Activated CD4-positive, alpha-beta T cell treated with anti-CD3 and anti-CD28 coated beads, Interleukin-2, amount 50 U/mL, for 24 hours (primary cell): ENCODE data around the gene SVIL.

Experiments
- DNase-seq, 2 donors: peaks; one replicate each; pipeline ENCODE4 v3.0.0-alpha.2; 2020; ENCODE audit warnings: low read depth in 1 of 2, low spot score in 1 of 2

The SVIL gene, protein sequence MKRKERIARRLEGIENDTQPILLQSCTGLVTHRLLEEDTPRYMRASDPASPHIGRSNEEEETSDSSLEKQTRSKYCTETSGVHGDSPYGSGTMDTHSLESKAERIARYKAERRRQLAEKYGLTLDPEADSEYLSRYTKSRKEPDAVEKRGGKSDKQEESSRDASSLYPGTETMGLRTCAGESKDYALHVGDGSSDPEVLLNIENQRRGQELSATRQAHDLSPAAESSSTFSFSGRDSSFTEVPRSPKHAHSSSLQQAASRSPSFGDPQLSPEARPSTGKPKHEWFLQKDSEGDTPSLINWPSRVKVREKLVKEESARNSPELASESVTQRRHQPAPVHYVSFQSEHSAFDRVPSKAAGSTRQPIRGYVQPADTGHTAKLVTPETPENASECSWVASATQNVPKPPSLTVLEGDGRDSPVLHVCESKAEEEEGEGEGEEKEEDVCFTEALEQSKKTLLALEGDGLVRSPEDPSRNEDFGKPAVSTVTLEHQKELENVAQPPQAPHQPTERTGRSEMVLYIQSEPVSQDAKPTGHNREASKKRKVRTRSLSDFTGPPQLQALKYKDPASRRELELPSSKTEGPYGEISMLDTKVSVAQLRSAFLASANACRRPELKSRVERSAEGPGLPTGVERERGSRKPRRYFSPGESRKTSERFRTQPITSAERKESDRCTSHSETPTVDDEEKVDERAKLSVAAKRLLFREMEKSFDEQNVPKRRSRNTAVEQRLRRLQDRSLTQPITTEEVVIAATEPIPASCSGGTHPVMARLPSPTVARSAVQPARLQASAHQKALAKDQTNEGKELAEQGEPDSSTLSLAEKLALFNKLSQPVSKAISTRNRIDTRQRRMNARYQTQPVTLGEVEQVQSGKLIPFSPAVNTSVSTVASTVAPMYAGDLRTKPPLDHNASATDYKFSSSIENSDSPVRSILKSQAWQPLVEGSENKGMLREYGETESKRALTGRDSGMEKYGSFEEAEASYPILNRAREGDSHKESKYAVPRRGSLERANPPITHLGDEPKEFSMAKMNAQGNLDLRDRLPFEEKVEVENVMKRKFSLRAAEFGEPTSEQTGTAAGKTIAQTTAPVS (N-terminal part only)

DNA sequence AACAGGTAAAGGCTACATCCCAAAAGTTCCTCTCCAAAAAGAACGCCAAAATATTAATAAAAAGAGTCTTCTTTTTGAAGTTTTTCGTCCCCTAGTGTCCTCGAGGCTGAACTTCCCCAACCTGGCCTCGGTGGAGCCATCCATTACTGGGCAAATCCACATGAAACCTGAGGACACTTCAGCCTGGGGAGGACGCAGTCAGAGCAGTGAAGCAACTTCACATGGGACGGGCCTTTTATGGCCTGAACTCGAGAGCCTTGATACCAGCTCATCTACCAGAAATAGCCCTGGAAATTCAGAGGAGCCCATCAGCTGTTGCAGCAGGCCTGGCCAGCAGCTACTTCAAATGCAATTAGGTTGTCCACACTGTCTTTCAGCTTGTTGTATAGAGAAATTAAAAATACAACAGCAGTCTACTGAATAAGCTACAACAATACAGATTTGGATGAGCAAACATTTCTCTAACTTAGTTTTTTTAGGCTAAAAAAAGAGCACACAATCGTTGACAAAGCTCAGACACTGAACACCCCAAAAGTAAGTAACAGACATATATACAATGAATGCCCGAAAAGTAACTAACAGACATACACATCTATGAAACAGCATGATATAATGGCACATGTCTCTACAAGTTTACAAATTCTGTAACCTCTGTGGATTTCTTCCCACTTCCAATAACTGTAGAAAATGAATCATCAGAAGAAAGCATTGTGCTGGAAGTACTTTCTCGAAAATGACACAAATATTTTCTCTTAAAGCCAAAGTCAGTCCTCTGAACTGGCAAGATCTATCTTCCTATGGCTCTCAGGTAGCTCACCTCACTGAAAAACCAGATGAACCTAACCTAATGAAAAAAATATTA lies at the start of gene SVIL:
SVIL (minus strand) TSS at position 208 of the 862 bp plus-strand sequence. CDS start 79,913 bp downstream, outside the sequence.
- DNase-seq, result no peak

DNA sequence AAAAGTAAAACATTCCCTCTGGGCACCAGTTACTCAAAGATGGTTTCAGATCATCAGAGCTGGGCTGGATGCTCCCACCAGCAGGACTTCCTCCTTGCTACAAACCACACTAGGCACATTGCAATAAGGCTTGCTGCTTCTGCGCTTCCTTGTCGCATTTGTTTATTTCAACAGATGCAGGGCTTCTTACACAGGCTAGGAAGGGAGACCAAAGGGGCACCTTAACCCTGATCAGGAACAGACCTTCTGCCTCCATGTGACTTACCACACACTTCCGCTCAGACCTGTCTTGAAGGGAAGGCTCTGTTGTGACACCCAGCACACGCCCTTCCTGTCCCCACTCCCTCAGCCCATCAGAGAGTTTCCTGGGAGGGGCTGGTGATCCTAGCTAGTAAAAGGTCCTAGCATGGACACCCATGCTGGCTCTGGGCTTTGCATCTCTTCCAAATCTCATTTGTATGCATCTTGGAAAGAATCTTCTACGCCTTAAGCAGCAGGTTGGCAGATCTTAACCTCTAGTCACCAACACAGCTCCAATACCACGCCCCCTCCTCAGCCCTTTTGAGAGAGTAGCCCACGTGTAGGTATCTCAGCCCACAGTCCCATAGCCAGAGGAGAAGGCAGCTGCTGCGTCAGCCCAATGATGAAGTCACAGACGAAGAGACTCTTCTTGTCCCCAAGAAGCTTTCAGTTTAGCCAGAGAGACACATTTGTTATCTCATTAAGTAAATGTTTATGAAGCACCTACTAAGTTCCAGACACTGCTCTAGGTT lies 47.1 kb upstream of the SVIL start:
- DNase-seq, result peak in 1 of 2 donors; percentile 24

DNA sequence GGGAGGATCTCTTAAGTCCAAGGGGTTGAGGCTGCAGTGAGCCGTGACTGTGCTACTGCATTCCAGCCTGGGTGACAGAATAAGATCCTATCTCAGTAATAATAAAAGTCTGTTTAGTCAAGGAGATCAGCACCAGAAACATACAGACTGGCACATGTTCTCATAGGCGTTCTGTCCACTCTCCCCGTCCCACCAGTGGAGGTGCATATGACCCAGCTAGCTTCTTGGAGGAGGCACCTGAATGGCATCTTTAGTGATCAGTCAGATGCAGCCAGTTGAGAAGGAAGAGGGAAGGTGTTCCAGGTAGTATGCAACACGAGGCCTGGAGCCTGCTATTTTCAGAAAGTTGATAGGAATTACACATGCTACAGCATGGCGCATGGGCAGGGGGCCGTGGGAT lies 45.3 kb upstream of the SVIL start:
- no peak for DNase-seq

DNA sequence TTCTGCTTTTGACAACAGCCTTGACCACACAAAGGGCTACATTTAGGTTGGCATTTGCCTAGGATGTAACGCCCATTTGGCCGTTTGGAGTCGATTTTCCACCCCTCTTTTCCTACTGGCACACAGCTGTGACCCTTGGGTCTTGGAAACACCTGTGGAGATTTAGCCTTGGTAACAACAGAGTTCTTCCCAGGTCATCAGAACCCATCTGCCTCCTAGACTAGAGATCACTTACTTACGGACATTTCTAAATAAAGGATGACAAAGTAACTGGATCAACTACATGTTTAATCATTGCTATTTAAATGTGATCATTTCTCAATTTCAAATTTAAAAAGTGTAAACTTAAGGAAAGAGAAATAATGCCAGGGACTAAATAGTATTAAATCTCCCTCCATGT lies 42.0 kb upstream of the SVIL start:
- no peak for DNase-seq

DNA sequence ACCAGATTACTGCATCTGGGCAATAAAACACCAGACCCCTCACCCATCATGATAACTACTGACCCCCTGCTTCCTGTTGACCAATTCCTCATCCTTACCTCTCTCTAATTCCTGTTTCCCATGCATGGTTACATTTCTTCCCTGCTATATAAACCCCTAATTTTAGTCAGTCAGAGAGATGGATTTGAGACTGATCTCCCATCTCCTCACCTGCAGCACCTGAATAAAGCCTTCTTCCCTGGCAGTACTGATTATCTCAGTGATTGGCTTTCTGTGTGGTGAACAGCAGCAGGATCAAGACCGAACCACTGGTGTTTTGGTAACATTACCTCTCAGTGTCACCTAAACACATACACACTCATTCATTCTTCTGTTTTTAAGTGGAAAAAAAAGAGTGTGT lies 41.2 kb upstream of the SVIL start:
- DNase-seq, result no peak

DNA sequence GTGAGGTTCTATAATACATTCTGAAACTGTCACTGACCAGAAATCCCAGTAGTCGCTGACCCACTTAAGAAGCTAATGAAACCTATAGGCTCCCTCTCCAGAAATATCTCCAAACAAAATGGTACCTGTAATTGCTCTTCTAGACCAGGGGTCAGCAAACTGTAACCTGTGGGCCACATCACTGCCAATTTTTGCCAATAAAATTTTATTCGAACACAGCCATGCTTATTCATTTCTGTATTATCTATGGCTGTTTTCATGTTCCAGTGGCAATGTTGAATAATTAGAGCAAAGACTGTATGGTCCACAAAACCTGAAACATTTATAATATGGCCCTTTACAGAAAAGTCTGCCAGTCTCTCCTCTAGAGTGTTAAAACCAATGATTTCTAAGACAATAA lies 37.2 kb upstream of the SVIL start:
- no peak for DNase-seq

DNA sequence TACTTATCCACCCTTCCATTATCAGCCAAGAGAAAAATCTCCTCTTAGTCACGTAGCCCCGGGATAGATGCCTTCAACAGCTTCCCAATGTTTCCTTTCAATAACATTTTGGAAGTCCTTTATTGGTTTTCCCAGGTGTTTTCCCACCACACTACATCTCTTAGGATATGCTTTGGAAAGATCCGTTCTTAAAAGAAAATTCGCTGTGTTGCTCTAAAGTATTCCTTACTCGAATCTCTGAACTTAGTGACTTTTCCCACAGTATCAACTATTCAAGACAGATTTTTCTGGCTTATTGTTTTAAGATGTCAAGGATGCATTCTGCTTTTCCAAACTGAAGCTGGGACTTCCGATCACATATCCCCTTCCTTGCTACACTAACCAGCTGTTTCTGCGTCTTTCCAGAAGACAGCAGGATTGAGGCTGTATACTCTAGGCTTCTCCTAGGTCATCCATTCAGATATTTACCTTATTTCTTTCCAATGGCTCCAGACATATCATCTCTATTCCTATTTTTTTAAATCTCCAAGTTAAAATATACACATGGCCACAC lies 36.5 kb upstream of the SVIL start:
- no peak for DNase-seq

DNA sequence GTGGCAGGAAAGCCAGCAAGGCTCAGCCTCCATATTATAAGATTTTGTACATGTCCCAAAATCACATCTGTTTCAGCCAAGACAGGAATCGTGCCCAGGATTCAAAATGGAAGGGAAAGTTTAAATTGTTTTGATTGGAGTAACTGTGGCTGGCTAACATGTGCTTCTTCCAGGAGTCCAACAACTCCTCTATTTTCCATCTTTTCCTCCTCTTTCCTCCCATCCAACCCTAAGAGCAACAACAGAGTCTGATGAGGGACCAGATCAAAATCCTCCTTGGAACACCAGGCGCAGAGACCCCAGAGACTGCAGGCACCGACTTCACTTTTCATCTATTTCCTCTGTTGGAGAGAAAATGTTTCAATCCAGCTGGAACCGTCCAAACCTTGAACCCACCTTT lies 36.0 kb upstream of the SVIL start:
- DNase-seq, result no peak

DNA sequence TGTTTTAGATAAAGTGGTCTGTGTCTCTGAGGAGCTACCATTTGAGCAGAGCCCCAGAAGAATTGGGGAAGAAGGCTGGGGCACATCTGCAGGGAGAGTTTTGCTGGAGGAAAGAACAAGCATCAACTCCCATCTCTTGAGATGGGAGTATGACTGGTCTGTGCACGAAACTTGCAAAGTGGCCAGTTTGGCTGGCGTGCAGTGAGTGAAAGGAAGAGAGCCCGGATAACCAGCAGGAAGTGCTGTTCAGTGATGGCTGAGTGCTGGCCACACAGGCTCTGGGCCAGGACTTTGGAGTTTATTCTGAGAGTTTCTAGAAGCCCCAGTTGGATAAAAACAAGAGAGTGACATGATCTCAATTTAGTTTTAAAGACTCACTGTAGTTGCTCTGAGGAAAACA lies 34.4 kb upstream of the SVIL start:
- no peak for DNase-seq

DNA sequence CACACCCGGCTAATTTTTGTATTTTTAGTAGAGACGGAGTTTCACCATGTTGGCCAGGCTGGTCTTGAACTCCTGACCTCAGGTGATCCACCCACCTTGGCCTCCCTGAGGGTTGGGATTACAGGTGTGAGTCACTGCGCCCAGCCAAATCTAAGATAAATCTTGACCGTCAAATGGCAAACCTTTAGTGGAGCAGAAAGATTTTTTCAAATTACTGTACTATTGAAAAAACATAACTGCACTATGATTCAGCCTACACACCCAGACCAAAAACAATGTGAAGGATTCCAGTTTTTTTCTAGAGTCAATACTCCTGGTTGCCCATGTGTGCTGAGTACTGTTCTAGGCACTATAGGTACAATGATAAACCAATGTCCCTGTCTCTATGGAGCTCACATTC lies 33.9 kb upstream of the SVIL start:
- DNase-seq, result no peak

DNA sequence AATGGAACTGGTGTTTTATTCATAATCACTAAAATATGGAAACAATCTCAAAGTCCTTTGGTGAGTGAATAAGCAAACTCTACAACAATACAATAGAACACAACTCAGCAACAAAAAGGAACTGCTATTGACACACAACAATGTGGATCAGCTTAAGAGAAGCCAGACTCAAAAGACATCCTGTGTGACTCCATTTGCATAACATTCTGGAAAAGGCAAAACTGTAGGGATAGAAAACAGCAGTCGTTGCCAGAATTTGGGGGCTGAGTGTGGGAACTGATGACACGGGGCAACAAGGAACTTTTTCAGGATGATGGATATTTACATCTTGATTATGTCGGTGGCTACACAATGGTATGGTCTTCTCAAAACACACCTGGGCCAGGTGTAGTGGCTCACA lies 32.4 kb upstream of the SVIL start:
- no peak for DNase-seq

DNA sequence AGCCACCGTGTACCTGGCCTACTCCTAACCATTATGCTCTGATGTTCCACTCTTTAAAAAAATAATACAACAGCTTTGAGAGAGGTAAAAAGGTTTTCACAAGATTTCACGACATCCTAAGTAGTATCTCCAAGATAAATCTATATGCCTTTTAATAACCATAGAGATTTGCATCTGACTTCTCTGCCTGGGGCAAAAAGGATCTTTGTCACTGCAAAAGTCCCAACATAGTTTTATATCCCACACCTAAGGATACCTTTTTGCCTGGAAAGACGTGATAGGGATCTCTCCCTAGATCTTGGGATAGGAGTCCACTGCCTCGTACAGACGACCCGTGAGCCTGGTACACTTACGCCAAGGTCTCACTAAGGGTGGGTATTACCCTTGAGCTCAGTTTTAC lies 31.4 kb upstream of the SVIL start:
- no peak for DNase-seq

DNA sequence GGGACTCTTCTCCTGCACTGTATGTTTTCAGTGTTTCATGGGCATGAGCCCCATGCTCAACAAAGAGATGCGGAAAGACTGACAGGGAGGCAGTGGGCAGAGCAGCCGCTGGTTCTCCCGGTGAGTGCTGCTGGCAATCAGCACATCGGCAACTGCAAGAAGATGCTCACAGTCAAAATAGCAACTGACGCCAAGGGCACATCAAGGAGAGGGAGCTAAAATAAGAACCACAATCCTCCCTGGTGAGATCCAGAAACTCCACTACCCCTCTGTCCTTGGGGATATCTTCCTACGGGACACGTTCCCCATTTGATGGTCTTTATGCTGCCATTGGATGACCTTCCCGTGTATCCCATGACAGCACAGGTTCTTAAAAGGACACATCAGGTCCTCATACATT lies 28.9 kb upstream of the SVIL start:
- DNase-seq, result no peak

DNA sequence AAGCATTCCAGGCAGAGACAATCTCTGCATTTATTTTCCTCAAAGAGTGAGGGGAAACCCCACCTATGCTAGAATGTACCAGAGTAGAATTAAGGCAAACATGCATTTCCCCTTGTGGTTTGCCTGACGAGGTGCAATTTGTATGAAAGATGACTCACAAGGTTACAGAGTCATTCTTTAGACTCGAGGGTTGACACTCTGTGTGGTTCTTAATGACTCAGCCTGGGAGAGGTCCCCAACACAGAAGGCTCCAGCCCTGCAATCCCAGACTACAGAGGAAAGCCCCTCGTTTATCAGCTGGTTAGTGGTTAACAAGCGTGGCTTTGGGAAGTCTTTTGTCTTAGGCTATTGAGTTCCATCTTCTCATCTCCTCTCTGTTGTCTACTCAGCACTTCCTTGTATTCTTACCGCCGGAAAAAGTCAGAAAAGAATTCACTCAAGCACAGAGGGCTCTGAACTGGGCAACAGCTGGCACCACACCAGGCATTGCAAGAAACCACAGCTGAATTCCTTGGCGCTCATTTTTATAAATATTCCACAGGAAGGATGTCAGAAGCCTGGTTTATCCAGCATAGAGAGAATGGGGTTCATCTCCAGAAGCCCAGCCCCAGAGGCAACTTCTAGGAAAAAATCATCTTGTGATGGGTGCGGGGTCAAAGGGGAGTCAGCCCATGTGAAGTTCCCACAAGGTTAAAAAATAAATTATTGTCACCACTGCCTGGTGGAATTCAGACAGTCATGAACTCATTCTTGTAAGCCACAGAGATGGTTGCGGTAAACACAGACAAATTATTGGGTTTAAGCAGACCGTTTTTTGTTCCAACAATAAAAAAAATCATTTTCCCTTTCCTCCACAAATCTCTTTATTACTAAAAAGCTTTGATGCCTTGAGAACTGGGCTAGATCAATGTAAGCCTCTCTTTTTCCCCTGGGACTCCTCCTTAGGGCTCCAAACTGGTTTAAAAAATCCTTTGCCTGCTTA lies 24.5 kb upstream of the SVIL start:
- DNase-seq, result peak; percentile 14 to 76

DNA sequence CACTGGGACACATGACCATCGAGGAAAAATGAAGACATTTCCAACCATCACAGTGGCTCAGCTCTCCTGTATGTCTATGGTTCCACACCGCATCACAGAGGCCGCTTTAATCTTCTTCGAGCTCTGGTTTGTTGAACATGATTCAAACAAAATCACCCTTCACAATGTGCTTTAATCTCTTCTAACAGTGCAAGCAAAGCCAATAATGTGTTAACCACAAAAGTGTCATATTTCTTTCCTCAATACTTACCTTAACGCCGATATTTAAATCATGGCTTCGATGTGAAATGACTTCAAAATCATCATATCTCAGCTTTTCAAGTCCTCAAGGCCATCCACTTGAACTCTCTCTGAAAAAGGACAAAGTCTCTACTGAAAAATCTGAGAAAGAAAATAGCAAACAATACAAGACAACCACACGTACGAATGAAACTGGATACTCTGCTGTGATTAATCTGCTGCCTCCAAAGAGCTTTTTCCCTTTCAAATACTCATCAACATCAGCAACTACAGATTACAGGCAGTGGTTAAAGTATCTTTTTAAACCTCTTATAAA lies 23.0 kb upstream of the SVIL start:
- DNase-seq, result no peak

DNA sequence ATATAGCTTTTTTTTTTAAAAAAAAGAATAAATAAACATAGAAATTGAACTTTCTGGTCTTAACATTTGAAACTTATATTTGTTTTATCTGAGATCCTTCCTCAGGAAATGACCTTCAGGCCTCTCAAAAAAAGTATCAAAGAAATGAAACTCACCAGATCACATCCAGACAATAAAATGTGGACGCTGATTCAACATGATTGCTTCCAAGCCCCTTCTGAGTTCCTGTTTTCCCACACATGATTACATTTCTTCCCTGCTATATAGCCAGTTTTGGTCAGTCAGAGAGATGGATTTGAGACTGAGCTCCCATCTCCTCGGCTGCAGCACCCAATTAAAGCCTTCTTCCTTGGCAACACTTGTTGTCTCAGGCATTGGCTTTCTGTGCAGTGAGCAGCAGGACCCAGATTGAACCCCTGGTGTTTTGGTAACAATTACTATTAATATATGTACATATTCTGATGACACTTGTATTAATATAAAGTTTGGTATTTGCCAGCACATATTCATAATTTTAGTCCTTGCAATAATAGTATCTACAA lies 21.8 kb upstream of the SVIL start:
- DNase-seq, result no peak

DNA sequence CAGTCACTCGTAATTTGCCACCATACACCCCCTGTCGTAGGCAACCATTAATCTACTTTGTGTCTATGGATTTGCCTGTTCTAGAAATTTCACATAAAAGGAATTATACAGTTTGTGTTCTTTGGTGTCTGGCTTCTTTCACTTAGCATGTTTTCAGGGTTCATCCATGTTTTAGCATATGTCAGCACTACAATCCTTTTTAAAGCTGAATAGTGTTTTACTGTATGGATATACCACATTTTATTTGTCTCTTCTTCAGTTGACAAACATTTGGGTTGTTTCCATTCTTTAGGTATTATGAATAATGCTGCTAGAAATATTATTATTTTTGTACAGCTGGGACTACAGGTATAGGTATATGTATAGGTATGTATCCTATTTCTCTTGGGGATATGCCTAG lies 17.4 kb upstream of the SVIL start:
- DNase-seq, result no peak

DNA sequence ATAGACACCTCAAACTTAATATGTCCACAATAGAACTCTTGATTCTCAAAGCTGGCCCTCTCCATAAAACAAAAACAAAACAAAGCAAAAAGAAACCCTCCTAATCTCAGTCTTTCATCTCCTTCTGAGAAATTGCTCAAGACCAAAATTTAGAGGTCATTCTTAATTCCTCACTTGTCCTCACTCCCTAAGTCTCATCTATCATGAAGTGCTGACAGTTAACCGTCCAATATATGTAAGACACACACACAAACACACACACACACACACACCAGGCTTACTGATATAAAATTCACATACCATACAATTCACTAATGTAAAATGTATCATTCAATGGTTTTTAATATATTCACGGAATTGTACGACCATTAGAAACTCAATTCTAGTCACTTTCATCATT lies 17.0 kb upstream of the SVIL start:
- no peak for DNase-seq
